ENCODE data around the gene ICA1L. TPM values are rescaled to one million over a fixed set of nuclear protein-coding genes. Genes with fewer than 3 reads are reported as not detected.

The ICA1L gene
- total RNA-seq, 1 experiment from 2014 or later: 3.2 TPM

- intact Hi-C loops (cut with micrococcal nuclease; ENCODE audit: unreplicated experiment): no loop called here
- POLR2A ChIA-PET (ENCODE audit: low non-redundant PET): no interaction called here
Observed at GRCh38 chr2:202842690-202843089, 28.9 kb downstream of the ICA1L start.

GRCh38 chr2:202841090-202841867 is 30.3 kb downstream of the ICA1L start:
- Histone ChIP-seq H3K27ac (ENCODE audit: low read depth, low read length, poor library complexity, severe bottlenecking) (no peak overlapping the region), H3K9me3 (ENCODE audit: low read depth, low read length, poor library complexity, severe bottlenecking) (peaks cover 4% of the 10 kb centered on the region), H3K27me3 (replicated peaks; ENCODE audit: insufficient read depth, low read depth, low read length, poor library complexity) (no peaks in the 10 kb centered on the region), H3K36me3 (ENCODE audit: insufficient read depth, low read length, poor library complexity, severe bottlenecking) (no peaks in the 10 kb centered on the region), H3K4me3 (ENCODE audit: low read depth, low read length, poor library complexity, severe bottlenecking) (no peak overlapping the region), H3K4me1 (ENCODE audit: insufficient read depth, low read length, poor library complexity, severe bottlenecking) (no peaks in the 10 kb centered on the region)
- DNase-seq (ENCODE audit: low spot score): peak; percentile 22
- ChIA-PET POLR2A (ENCODE audit: low non-redundant PET) (no interaction called here), CTCF (no interaction called here)
- TF ChIP-seq CTCF (conservative IDR thresholded peaks at IDR 0.05; ENCODE audit: low read depth, low read length) (no peak), EZH2 (IDR thresholded peaks at IDR 0.05; ENCODE audit: borderline replicate concordance, low read depth, low read length, poor library complexity, severe bottlenecking) (no peak)
- BruUV-seq (replicated peaks): no TSS peak
- intact Hi-C loops (cut with micrococcal nuclease; ENCODE audit: unreplicated experiment): no loop called here

More at GRCh38 chr2:202842690-202843089, 28.9 kb downstream of the ICA1L start:
- H3K9me3 ChIP-seq (ENCODE audit: low read depth, low read length, poor library complexity, severe bottlenecking): peaks cover 4% of the 10 kb centered on the region
- H3K36me3 ChIP-seq (ENCODE audit: insufficient read depth, low read length, poor library complexity, severe bottlenecking): no peaks in the 10 kb centered on the region
- no peak overlapping the region for H3K27ac ChIP-seq (ENCODE audit: low read depth, low read length, poor library complexity, severe bottlenecking)
- DNase-seq (ENCODE audit: low spot score): no peak
- TF ChIP-seq CTCF (conservative IDR thresholded peaks at IDR 0.05; ENCODE audit: low read depth, low read length): no peak
- no peak for TF ChIP-seq EZH2 (IDR thresholded peaks at IDR 0.05; ENCODE audit: borderline replicate concordance, low read depth, low read length, poor library complexity, severe bottlenecking)
- BruUV-seq (replicated peaks): no TSS peak
- CTCF ChIA-PET: interaction anchor here (0.6 kb wide), 1 partner anchor 22 kb away, joined by 7 read pairs; no protein-coding TSS in a partner anchor
- H3K27me3 ChIP-seq (replicated peaks; ENCODE audit: insufficient read depth, low read depth, low read length, poor library complexity): no peaks in the 10 kb centered on the region
- no peaks in the 10 kb centered on the region for H3K4me1 ChIP-seq (ENCODE audit: insufficient read depth, low read length, poor library complexity, severe bottlenecking)
- no peak overlapping the region for H3K4me3 ChIP-seq (ENCODE audit: low read depth, low read length, poor library complexity, severe bottlenecking)

GRCh38 chr2:202831242-202832220 is 40.0 kb downstream of the ICA1L start:
- Histone ChIP-seq H3K4me1 (ENCODE audit: insufficient read depth, low read length, poor library complexity, severe bottlenecking) (no peaks in the 10 kb centered on the region), H3K27me3 (replicated peaks; ENCODE audit: insufficient read depth, low read depth, low read length, poor library complexity) (no peaks in the 10 kb centered on the region), H3K9me3 (ENCODE audit: low read depth, low read length, poor library complexity, severe bottlenecking) (no peaks in the 10 kb centered on the region), H3K36me3 (ENCODE audit: insufficient read depth, low read length, poor library complexity, severe bottlenecking) (no peaks in the 10 kb centered on the region), H3K27ac (ENCODE audit: low read depth, low read length, poor library complexity, severe bottlenecking) (no peak overlapping the region), H3K4me3 (ENCODE audit: low read depth, low read length, poor library complexity, severe bottlenecking) (no peak overlapping the region)
- DNase-seq (ENCODE audit: low spot score): peak; percentile 84
- BruUV-seq (replicated peaks): no TSS peak
- ChIA-PET CTCF (interaction anchor here (0.6 to 0.7 kb wide), 2 partner anchors 39 to 524 kb away, joined by 3 to 6 read pairs; no protein-coding TSS in a partner anchor), POLR2A (ENCODE audit: low non-redundant PET) (no interaction called here)
- intact Hi-C loops (cut with micrococcal nuclease; ENCODE audit: unreplicated experiment): loop anchor here (2.0 to 5.0 kb wide), 3 partner anchors 291 to 986 kb away; no protein-coding TSS in a partner anchor
- peak; percentile 81 for TF ChIP-seq CTCF (conservative IDR thresholded peaks at IDR 0.05; ENCODE audit: low read depth, low read length)
- no peak for TF ChIP-seq EZH2 (IDR thresholded peaks at IDR 0.05; ENCODE audit: borderline replicate concordance, low read depth, low read length, poor library complexity, severe bottlenecking)

All from A673 (cell line).